Measurements from ENCODE around the gene HIP1R. TPM values are rescaled to one million over a fixed set of nuclear protein-coding genes. Genes with fewer than 3 reads are reported as not detected.
"Not testable (repeated sequence)": the region's sequence is repeated elsewhere in the genome, so short reads cannot be mapped to it uniquely, and the experiment has no call there.

Gene HIP1R
- total RNA-seq, 1 donor from 2014 or later = 12.9 TPM

- DNase-seq (no peak), ATAC-seq (ENCODE audit: poor library complexity) (no peak)
- intact Hi-C loops (cut with DNase I) = no loop called here
Measured at GRCh38 chr12:122882908-122883558, 47.8 kb downstream of the HIP1R start.

- intact Hi-C loops (cut with DNase I) = no loop called here
- no peak for ATAC-seq (ENCODE audit: poor library complexity)
- no peak for DNase-seq
Measured at GRCh38 chr12:122884091-122884826, 49.0 kb downstream of the HIP1R start.

- DNase-seq (no peak), ATAC-seq (ENCODE audit: poor library complexity) (no peak)
- intact Hi-C loops (cut with DNase I) = no loop called here
Measured at GRCh38 chr12:122884860-122885259, 49.6 kb downstream of the HIP1R start.

GRCh38 chr12:122886161-122886560, 50.9 kb downstream of the HIP1R start:
- intact Hi-C loops (cut with DNase I) = no loop called here
- DNase-seq (no peak), ATAC-seq (ENCODE audit: poor library complexity) (no peak)

- no peak for ATAC-seq (ENCODE audit: poor library complexity)
- intact Hi-C loops (cut with DNase I) = no loop called here
- DNase-seq = no peak
Measured at GRCh38 chr12:122886851-122887818, 51.9 kb downstream of the HIP1R start.

- ATAC-seq (ENCODE audit: poor library complexity) (no peak), DNase-seq (no peak)
- intact Hi-C loops (cut with DNase I) = no loop called here
Measured at GRCh38 chr12:122887819-122888212, 52.6 kb downstream of the HIP1R start.

GRCh38 chr12:122888232-122888752, 53.0 kb downstream of the HIP1R start:
- intact Hi-C loops (cut with DNase I) = no loop called here
- DNase-seq = peak; percentile 59
- ATAC-seq (ENCODE audit: poor library complexity) = peak; percentile 81

- intact Hi-C loops (cut with DNase I) = no loop called here
- no peak for ATAC-seq (ENCODE audit: poor library complexity)
- DNase-seq = no peak
Measured at GRCh38 chr12:122889761-122890520, 54.7 kb downstream of the HIP1R start.

- no peak for DNase-seq
- intact Hi-C loops (cut with DNase I) = no loop called here
- ATAC-seq (ENCODE audit: poor library complexity) = no peak
Measured at GRCh38 chr12:122891661-122892525, 56.6 kb downstream of the HIP1R start.

- DNase-seq; intact Hi-C loops (cut with DNase I); ATAC-seq (ENCODE audit: poor library complexity): not testable (repeated sequence)
Measured at GRCh38 chr12:122892724-122893123, 57.5 kb downstream of the HIP1R start.

- DNase-seq (no peak), ATAC-seq (ENCODE audit: poor library complexity) (no peak)
- intact Hi-C loops (cut with DNase I) = no loop called here
Measured at GRCh38 chr12:122893208-122894153, 58.2 kb downstream of the HIP1R start.

- intact Hi-C loops (cut with DNase I) = no loop called here
- no peak for DNase-seq
- peak; percentile 15 for ATAC-seq (ENCODE audit: poor library complexity)
Measured at GRCh38 chr12:122894193-122895121, 59.2 kb downstream of the HIP1R start.

GRCh38 chr12:122895320-122895703, 60.1 kb downstream of the HIP1R start:
- DNase-seq (no peak), ATAC-seq (ENCODE audit: poor library complexity) (peak; percentile 21)
- intact Hi-C loops (cut with DNase I) = no loop called here

GRCh38 chr12:122895704-122896636, 60.7 kb downstream of the HIP1R start, which contains the start of gene VPS37B:
TSS of gene VPS37B (minus strand) at chr12:122896124. CDS start at chr12:122896062, 62 bp downstream.
- peak; percentile 83 for ATAC-seq (ENCODE audit: poor library complexity)
- intact Hi-C loops (cut with DNase I) = no loop called here

More at GRCh38 chr12:122895704-122896636, 60.7 kb downstream of the HIP1R start, which contains the start of gene VPS37B:
- peak; percentile 89 for DNase-seq

All from Right ventricle myocardium superior (tissue), 1 donor.